Esophagus (tissue), 2 donors: Measurements from ENCODE around the gene GSTA5. TPM values are rescaled to one million over a fixed set of nuclear protein-coding genes. Genes with fewer than 3 reads are reported as not detected.
"Not testable (repeated sequence)": the region's sequence is repeated elsewhere in the genome, so short reads cannot be mapped to it uniquely, and the experiment has no call there.

Experiments
- H3K27ac ChIP-seq, 2 donors: one replicate each; pipeline ENCODE4 v1.5.1; 2013; ENCODE audit warnings: low read depth in 2 of 2, mild to moderate bottlenecking in 2 of 2, inconsistent platforms in 1 of 2, low read length in 1 of 2, moderate library complexity in 1 of 2
- H3K27me3 ChIP-seq, 2 donors: one replicate each; pipeline ENCODE4 v1.6.1; 2013; ENCODE audit warnings: low read length in 2 of 2, control low read depth in 1 of 2, mild to moderate bottlenecking in 1 of 2; ENCODE audit not compliant: insufficient read depth in 2 of 2, control insufficient read depth in 1 of 2
- H3K36me3 ChIP-seq, 2 donors: one replicate each; pipeline ENCODE4 v1.6.1; 2013; ENCODE audit warnings: low read length in 1 of 2; ENCODE audit not compliant: control insufficient read depth in 2 of 2, insufficient read depth in 2 of 2
- H3K4me1 ChIP-seq, 2 donors: one replicate each; pipeline ENCODE4 v1.6.1; 2013; ENCODE audit warnings: low read length in 1 of 2; ENCODE audit not compliant: control insufficient read depth in 2 of 2, insufficient read depth in 2 of 2
- H3K4me3 ChIP-seq, 2 donors: one replicate each; pipeline ENCODE4 v1.5.1; 2013; ENCODE audit warnings: low read length in 2 of 2, mild to moderate bottlenecking in 2 of 2, low read depth in 1 of 2, moderate library complexity in 1 of 2
- H3K9me3 ChIP-seq, 2 donors: one replicate each; pipeline ENCODE4 v1.6.1; 2013; ENCODE audit warnings: mild to moderate bottlenecking in 2 of 2, low read depth in 1 of 2, low read length in 1 of 2, moderate library complexity in 1 of 2; ENCODE audit not compliant: control insufficient read depth in 2 of 2, insufficient read depth in 1 of 2
- WGBS, 2 donors: extraction: QIAGEN DNeasy Blood & Tissue Kit; methylation state at CpG; one replicate each; pipeline ENCODE4 v1.1.7; 2013; 5-methylcytosine and 5-hydroxymethylcytosine counted together
- polyA plus RNA-seq, 2 donors: library from polyadenylated mRNA; stranded (reverse); fragments of 200-250 nt; gene quantifications; one replicate each; pipeline ENCODE4 v1.2.3, GENCODE V29; 2013
- donor health status: healthy with polysubstance abuse.
- donor health status: Bipolar disorder and iron deficiency.

The GSTA5 gene
- polyA plus RNA-seq, 2 donors, result not detected

DNA sequence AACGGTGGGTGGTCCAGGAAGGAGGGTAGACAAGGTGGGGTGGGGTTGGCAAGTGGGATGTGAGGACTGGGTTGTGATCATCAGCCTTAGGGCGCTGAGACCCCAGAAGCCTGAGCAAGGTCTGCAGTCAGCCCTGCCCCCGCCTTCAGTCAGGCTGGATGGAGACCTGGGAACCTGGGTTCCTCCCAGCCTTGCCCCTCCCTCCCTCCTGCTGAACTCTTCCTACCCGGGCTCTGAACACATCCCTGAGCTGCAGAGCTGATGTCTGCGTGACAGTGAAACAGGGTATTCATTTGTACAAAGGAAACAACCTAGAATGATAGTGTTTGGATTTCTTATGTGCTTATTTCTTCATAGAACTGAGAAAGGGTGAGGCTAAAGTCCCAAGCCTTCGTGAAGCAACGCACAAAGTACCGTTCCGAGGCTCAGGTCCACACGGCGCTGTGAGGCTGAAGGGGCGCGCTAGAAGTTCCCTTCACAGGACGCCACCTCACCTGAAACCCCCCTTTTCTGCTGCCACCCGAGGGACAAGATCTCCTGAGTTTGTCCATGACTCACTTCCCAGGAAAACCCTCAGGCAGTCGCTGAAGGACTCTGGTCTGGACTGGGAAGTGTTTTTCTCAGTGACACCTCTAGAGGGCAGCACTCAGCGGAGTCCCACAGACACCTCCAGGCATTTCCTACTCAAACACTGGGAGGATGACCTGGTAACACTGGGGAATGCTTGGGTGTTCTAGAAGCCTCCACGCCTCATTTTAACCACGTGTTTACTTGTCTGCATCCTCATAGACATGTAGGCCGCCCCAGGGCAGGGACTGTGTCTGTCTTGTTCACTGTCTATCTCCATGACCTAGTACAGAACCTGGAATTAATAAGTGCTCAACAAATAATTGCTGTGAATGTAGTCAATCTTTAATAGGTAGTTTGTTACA lies 1.2 kb downstream of the GSTA5 start:
- H3K27ac ChIP-seq, result no peak overlapping the region
- WGBS, 2 donors, result 61 to 71% methylated on average over 20 of the region's 20 CpGs

GRCh38 chr6:52834481-52834880 lies 6.1 kb downstream of the GSTA5 start:
- H3K4me3 ChIP-seq, result no peak overlapping the region
- no peaks in the 10 kb centered on the region for H3K9me3 ChIP-seq
- no peaks in the 10 kb centered on the region for H3K4me1 ChIP-seq
- 75 to 90% methylated on average over 1 of the region's 1 CpG for WGBS, 2 donors
- no peak overlapping the region for H3K27ac ChIP-seq
- no peaks in the 10 kb centered on the region for H3K36me3 ChIP-seq
- H3K27me3 ChIP-seq, result no peaks in the 10 kb centered on the region

More for the DNA sequence above, 1.2 kb downstream of the GSTA5 start:
- no peaks in the 10 kb centered on the region for H3K36me3 ChIP-seq
- H3K4me1 ChIP-seq, result no peaks in the 10 kb centered on the region
- no peaks in the 10 kb centered on the region for H3K27me3 ChIP-seq
- no peak overlapping the region for H3K4me3 ChIP-seq
- H3K9me3 ChIP-seq, result no peaks in the 10 kb centered on the region

GRCh38 chr6:52830869-52831268 lies 9.7 kb downstream of the GSTA5 start:
- WGBS, 2 donors, result 83 to 85% methylated on average over 4 of the region's 4 CpGs
- H3K4me3 ChIP-seq, result not testable (repeated sequence)

GRCh38 chr6:52829046-52829817 lies 11.4 kb downstream of the GSTA5 start:
- Histone ChIP-seq H3K27me3 (no peaks in the 10 kb centered on the region), H3K27ac (no peak overlapping the region), H3K9me3 (no peaks in the 10 kb centered on the region), H3K36me3 (no peaks in the 10 kb centered on the region), H3K4me1 (no peaks in the 10 kb centered on the region), H3K4me3 (no peak overlapping the region)
- WGBS, 2 donors, result 88 to 91% methylated on average over 35 to 37 of the region's 37 CpGs

More at GRCh38 chr6:52830869-52831268, 9.7 kb downstream of the GSTA5 start:
- not testable (repeated sequence) for H3K27ac ChIP-seq, H3K4me1 ChIP-seq, H3K36me3 ChIP-seq, H3K27me3 ChIP-seq, H3K9me3 ChIP-seq

- not testable (repeated sequence) for H3K36me3 ChIP-seq, H3K27me3 ChIP-seq, H3K27ac ChIP-seq, H3K4me1 ChIP-seq, H3K9me3 ChIP-seq, H3K4me3 ChIP-seq
- 80 to 82% methylated on average over 4 of the region's 4 CpGs for WGBS, 2 donors
Measured at GRCh38 chr6:52828621-52829020, 12.0 kb downstream of the GSTA5 start.

GRCh38 chr6:52827073-52827783 lies 13.4 kb downstream of the GSTA5 start:
- H3K27ac ChIP-seq, H3K4me3 ChIP-seq, H3K4me1 ChIP-seq, H3K9me3 ChIP-seq, H3K27me3 ChIP-seq, H3K36me3 ChIP-seq: not testable (repeated sequence)
- WGBS, 2 donors, result 87 to 90% methylated on average over 1 of the region's 1 CpG

DNA sequence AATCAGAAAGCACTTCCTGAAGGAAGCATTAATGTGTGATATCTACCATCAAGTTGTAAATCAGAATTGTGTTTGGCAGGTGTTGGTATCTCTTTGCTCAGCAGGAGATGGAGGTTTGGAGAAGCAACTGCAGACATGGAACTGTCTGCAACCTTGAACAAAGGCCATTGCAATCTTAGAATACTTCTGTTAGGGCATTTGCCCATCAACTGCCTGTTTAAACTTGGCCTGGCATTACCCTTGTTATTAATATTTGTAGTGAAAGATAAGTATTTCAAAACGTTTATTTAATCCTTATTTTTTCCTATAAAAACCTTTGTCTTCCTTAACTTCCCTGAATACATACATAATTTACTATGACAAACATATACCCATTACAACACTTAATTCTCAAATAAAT lies 14.1 kb downstream of the GSTA5 start:
- no peaks in the 10 kb centered on the region for H3K27me3 ChIP-seq
- no peaks in the 10 kb centered on the region for H3K9me3 ChIP-seq
- H3K4me3 ChIP-seq, result no peak overlapping the region
- H3K27ac ChIP-seq, result no peak overlapping the region
- H3K4me1 ChIP-seq, result no peaks in the 10 kb centered on the region
- 11 to 16% methylated on average over 1 of the region's 1 CpG for WGBS, 2 donors
- no peaks in the 10 kb centered on the region for H3K36me3 ChIP-seq

DNA sequence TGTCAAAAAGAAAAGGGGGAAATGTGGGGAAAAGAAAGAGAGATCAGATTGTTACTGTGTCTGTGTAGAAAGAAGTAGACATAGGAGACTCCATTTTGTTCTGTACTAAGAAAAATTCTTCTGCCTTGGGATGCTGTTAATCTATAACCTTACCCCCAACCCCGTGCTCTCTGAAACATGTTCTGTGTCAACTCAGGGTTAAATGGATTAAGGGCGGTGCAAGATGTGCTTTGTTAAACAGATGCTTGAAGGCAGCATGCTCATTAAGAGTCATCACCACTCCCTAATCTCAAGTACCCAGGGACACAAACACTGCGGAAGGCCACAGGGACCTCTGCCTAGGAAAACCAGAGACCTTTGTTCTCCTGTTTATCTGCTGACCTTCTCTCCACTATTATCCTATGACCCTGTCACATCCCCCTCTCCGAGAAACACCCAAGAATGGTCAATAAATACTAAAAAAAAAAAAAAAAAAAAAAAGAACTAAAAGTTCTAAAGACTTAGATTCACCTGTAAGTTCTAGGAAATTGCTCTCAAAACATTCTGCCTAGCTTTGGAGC lies 14.6 kb downstream of the GSTA5 start:
- H3K9me3 ChIP-seq, H3K4me1 ChIP-seq: not testable (repeated sequence)
- WGBS, 2 donors, result 52 to 58% methylated on average over 4 of the region's 4 CpGs

DNA sequence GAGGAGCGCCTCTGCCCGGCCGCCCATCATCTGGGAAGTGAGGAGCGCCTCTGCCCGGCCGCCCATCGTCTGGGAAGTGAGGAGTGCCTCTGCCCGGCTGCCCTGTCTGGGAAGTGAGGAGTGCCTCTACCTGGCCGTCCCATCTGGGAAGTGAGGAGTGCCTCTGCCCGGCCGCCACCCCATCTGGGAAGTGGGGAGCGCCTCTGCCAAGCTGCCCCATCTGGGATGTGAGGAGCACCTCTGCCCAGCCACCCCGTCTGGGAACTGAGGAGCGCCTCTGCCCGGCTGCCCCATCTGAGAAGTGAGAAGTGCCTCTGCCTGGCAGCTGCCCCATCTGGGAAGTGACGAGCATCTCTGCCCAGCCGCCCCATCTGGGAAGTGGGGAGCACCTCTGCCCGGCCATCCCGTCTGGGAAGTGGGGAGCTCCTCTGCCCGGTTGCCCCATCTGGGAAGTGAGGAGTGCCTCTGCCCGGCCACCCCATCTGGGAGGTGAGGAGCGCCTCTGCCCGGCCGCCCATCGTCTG lies 15.3 kb downstream of the GSTA5 start:
- WGBS, 2 donors, result 94 to 97% methylated on average over 19 to 25 of the region's 25 CpGs
- not testable (repeated sequence) for H3K4me1 ChIP-seq, H3K27ac ChIP-seq, H3K9me3 ChIP-seq, H3K4me3 ChIP-seq, H3K36me3 ChIP-seq, H3K27me3 ChIP-seq

More for the DNA sequence above, 14.6 kb downstream of the GSTA5 start:
- H3K4me3 ChIP-seq, H3K27me3 ChIP-seq, H3K36me3 ChIP-seq, H3K27ac ChIP-seq: not testable (repeated sequence)
